Dermis blood vessel endothelial cell (primary cell): ENCODE data around the gene ACTBL2. TPM values are rescaled to one million over a fixed set of nuclear protein-coding genes. Genes with fewer than 3 reads are reported as not detected.
A peak's percentile ranks its signal among the peaks of the same experiment; 100 is the strongest.
"Not testable (repeated sequence)": the region's sequence is repeated elsewhere in the genome, so short reads cannot be mapped to it uniquely, and the experiment has no call there.

Experiments
- DNase-seq: peaks from one replicate; pipeline ENCODE4 v3.0.0; 2010
- total RNA-seq: library from RNA; depleted of rRNA; stranded (reverse); fragments of >200 nt; gene quantifications from 2 replicates; pipeline ENCODE4 v1.2.3, GENCODE V29; 2014

The ACTBL2 gene
- total RNA-seq = 0.05 and 0.17 TPM in 2 replicates

GRCh38 chr5:57482671-57483106 is at the start of gene ACTBL2:
TSS of gene ACTBL2 (minus strand) at chr5:57482811. CDS start at chr5:57482707, 104 bp downstream.
- DNase-seq = no peak

- no peak for DNase-seq
Observed at GRCh38 chr5:57531333-57531732, 48.7 kb upstream of the ACTBL2 start.

- no peak for DNase-seq
Observed at GRCh38 chr5:57529864-57530263, 47.3 kb upstream of the ACTBL2 start.

- DNase-seq = no peak
Observed at GRCh38 chr5:57527870-57528269, 45.3 kb upstream of the ACTBL2 start.

- no peak for DNase-seq
Observed at GRCh38 chr5:57524348-57525060, 41.9 kb upstream of the ACTBL2 start.

- DNase-seq = not testable (repeated sequence)
Observed at GRCh38 chr5:57522477-57522876, 39.9 kb upstream of the ACTBL2 start.

- DNase-seq = not testable (repeated sequence)
Observed at GRCh38 chr5:57518415-57518814, 35.8 kb upstream of the ACTBL2 start.

GRCh38 chr5:57517250-57517649 is 34.6 kb upstream of the ACTBL2 start:
- no peak for DNase-seq

GRCh38 chr5:57513785-57514184 is 31.2 kb upstream of the ACTBL2 start:
- DNase-seq = no peak

GRCh38 chr5:57511321-57511720 is 28.7 kb upstream of the ACTBL2 start:
- DNase-seq = no peak

GRCh38 chr5:57509501-57510260 is 27.1 kb upstream of the ACTBL2 start:
- no peak for DNase-seq

GRCh38 chr5:57508211-57508610 is 25.6 kb upstream of the ACTBL2 start:
- DNase-seq = no peak

GRCh38 chr5:57505272-57506200 is 22.9 kb upstream of the ACTBL2 start:
- DNase-seq = no peak

- DNase-seq = no peak
Observed at GRCh38 chr5:57504357-57504756, 21.7 kb upstream of the ACTBL2 start.

GRCh38 chr5:57503433-57503832 is 20.8 kb upstream of the ACTBL2 start:
- no peak for DNase-seq

GRCh38 chr5:57501414-57502201 is 19.0 kb upstream of the ACTBL2 start:
- no peak for DNase-seq

- peak; percentile 90 for DNase-seq
Observed at GRCh38 chr5:57499262-57500050, 16.8 kb upstream of the ACTBL2 start.

- no peak for DNase-seq
Observed at GRCh38 chr5:57497733-57498132, 15.1 kb upstream of the ACTBL2 start.

- DNase-seq = no peak
Observed at GRCh38 chr5:57495285-57496086, 12.9 kb upstream of the ACTBL2 start.
